Left cardiac atrium (tissue), 4 donors: ENCODE measurements around the gene CKAP2L. TPM values are rescaled to one million over a fixed set of nuclear protein-coding genes. Genes with fewer than 3 reads are reported as not detected.

Experiments
- ATAC-seq, 2 donors: fragments of 200-7000 bp; cut with Tn5 transposase; one replicate each; pipeline ENCODE4 v1.9.1; 2020; ENCODE audit warnings: mild to moderate bottlenecking in 2 of 2, moderate library complexity in 2 of 2
- DNase-seq: peaks from one replicate; pipeline ENCODE4 v3.0.0-alpha.2; 2020
- intact Hi-C, 2 donors: fragments of 100-400 bp; cut with DNase I; formaldehyde crosslinking; loops; one replicate each; pipeline versions ENCODE4 v1.14.1 to v1.15.1; 2022 to 2023
- total RNA-seq, 2 donors: library from RNA; stranded (reverse); fragmentation: NEBNext Ultra II Directional; extraction: Animal tissue kit (Norgen Biotek cat#: 25700); gene quantifications; one replicate each; pipeline ENCODE4 v1.2.1, GENCODE V29; 2021
- donor health status: DM: no; HTN: yes; CAD: no.
- donor health status: DM: no; HTN: yes; CAD: no; lungs with severe emphysema.
- donor health status: DM: yes; HTN: yes; CAD: no.
- donor health status: Dilated cardiomyopathy.

Gene CKAP2L
- total RNA-seq, 2 donors from 2014 or later = 0.05 to 0.68 TPM

GRCh38 chr2:112794131-112794733 lies 29.8 kb upstream of the CKAP2L start:
- intact Hi-C loops = no loop called here
- DNase-seq (peak; percentile 63), ATAC-seq (peak; percentile 55 to 75)

GRCh38 chr2:112793449-112793978 lies 29.1 kb upstream of the CKAP2L start:
- ATAC-seq (peak in 1 of 2 donors; percentile 66), DNase-seq (no peak)
- intact Hi-C loops = no loop called here

GRCh38 chr2:112792419-112792818 lies 28.0 kb upstream of the CKAP2L start:
- no peak for DNase-seq
- intact Hi-C loops = no loop called here

GRCh38 chr2:112791693-112792230 lies 27.4 kb upstream of the CKAP2L start:
- no peak for ATAC-seq
- DNase-seq = no peak
- intact Hi-C loops = no loop called here

More at GRCh38 chr2:112792419-112792818, 28.0 kb upstream of the CKAP2L start:
- ATAC-seq = no peak

GRCh38 chr2:112791019-112791418 lies 26.6 kb upstream of the CKAP2L start:
- intact Hi-C loops = no loop called here
- ATAC-seq = no peak
- no peak for DNase-seq

GRCh38 chr2:112790305-112790704 lies 25.9 kb upstream of the CKAP2L start:
- intact Hi-C loops = no loop called here
- DNase-seq = no peak
- no peak for ATAC-seq

GRCh38 chr2:112789186-112789585 lies 24.8 kb upstream of the CKAP2L start:
- ATAC-seq (no peak), DNase-seq (no peak)
- intact Hi-C loops = no loop called here

GRCh38 chr2:112788653-112789052 lies 24.2 kb upstream of the CKAP2L start:
- ATAC-seq = no peak
- intact Hi-C loops = no loop called here
- DNase-seq = no peak

GRCh38 chr2:112787729-112788393 lies 23.5 kb upstream of the CKAP2L start:
- DNase-seq (no peak), ATAC-seq (no peak)
- intact Hi-C loops = no loop called here

GRCh38 chr2:112787294-112787693 lies 22.9 kb upstream of the CKAP2L start:
- no peak for ATAC-seq
- intact Hi-C loops = no loop called here
- DNase-seq = no peak

GRCh38 chr2:112784199-112785189 lies 20.1 kb upstream of the CKAP2L start, which contains the start of gene IL1A:
TSS of gene IL1A (minus strand) at chr2:112784493. CDS start at chr2:112783770, 723 bp downstream.
- intact Hi-C loops = no loop called here
- DNase-seq (no peak), ATAC-seq (peak in 1 of 2 donors; percentile 81)

- DNase-seq (no peak), ATAC-seq (no peak)
- intact Hi-C loops = no loop called here
Observed at GRCh38 chr2:112783187-112783714, 18.8 kb upstream of the CKAP2L start.

GRCh38 chr2:112782234-112782799 lies 17.9 kb upstream of the CKAP2L start:
- no peak for DNase-seq
- intact Hi-C loops = no loop called here
- ATAC-seq = no peak

GRCh38 chr2:112779598-112779997 lies 15.2 kb upstream of the CKAP2L start:
- ATAC-seq (no peak), DNase-seq (no peak)
- intact Hi-C loops = no loop called here

GRCh38 chr2:112777036-112777435 lies 12.6 kb upstream of the CKAP2L start:
- no peak for ATAC-seq
- DNase-seq = no peak
- intact Hi-C loops = no loop called here

GRCh38 chr2:112776113-112776512 lies 11.7 kb upstream of the CKAP2L start:
- intact Hi-C loops = no loop called here
- DNase-seq = no peak
- no peak for ATAC-seq

- intact Hi-C loops = no loop called here
- no peak for ATAC-seq
- DNase-seq = no peak
Observed at GRCh38 chr2:112774536-112775285, 10.3 kb upstream of the CKAP2L start.

GRCh38 chr2:112773556-112773955 lies 9.1 kb upstream of the CKAP2L start:
- DNase-seq = no peak
- intact Hi-C loops = no loop called here
- ATAC-seq = no peak
